Hippocampal formation (tissue), 2 donors: ENCODE measurements around the gene FOLR2.

Experiments used
- DNase-seq, 2 donors: peaks; one replicate each; lab custom pipeline; 2025; lab: John Stamatoyannopoulos, UW

Gene FOLR2

GRCh38 chr11:72229925-72230763 is 13.6 kb downstream of the FOLR2 start:
- no peak for DNase-seq

GRCh38 chr11:72230764-72231365 is 14.3 kb downstream of the FOLR2 start:
- DNase-seq, result no peak

DNA sequence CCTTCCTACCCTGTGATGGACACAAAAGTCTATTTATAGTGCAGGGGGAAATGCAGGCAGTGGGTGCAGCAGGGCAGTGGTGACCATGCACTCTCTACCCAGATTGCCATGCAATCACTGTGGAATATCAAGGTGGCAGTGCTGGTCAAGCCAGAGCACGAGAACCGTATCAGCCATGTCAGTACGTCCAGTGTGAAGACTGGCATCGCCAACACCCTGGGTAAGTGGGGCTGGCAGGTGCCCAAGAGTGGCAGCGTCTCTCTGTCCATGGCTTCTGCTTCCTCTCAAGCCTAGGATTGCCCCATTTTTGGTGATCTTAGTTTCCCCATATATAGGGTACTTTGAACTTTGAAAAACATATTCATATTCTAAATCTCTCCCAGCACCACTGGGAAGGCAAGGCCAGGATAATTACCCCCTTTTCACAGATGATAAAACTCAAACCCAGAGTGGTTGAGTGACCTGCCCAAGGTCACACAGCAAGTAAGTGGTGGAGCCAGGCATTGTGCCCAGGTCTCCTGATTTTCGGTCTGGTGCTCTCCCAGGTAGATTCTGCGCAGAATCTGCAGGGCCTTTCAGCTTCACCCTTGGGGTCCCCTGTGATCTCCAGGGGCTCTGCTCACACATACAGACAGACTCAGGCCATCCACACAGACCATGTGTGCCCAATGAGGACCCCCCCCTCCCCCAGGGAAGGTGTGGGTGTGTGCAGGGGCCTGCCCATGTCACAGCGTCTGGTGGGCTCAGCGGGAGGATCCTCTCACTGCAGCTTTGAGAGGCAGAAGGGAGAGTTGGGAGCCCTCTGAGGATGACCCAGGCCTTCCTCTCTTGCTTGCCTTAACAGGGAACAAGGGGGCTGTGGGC is 15.0 kb downstream of the FOLR2 start:
- no peak for DNase-seq

DNA sequence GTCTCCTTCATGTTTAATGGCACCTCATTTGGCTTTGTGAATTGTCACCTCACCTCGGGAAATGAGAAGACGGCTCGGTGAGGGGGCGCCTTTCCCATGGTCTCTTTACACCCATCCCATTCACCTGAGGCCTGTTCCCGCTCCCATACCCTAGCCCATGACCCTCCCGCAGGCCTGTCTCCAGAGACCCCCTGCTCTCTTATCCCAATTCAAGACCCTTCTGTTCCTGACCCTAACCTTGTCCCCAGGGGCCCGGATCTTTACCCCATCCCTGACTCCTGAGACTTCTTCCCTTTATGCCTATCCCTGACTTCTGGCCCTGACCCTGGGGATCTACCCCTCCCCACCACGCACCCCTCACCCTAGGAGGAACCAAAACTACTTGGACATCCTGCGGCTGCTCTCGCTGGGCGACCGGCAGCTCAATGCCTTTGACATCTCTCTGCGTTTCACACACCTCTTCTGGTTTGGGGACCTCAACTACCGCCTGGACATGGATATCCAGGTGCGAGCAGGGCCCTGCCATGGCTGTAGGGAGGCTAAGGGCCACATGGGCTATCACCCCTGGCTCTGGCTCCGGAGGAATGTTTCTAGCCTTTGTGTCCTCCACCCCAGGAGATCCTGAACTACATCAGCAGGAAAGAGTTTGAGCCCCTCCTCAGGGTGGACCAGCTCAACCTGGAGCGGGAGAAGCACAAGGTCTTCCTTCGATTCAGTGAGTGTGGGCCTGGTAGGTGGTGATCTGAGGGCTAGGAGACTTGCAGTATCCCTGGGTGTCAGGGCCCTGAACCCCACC is 15.9 kb downstream of the FOLR2 start:
- DNase-seq, result no peak

DNA sequence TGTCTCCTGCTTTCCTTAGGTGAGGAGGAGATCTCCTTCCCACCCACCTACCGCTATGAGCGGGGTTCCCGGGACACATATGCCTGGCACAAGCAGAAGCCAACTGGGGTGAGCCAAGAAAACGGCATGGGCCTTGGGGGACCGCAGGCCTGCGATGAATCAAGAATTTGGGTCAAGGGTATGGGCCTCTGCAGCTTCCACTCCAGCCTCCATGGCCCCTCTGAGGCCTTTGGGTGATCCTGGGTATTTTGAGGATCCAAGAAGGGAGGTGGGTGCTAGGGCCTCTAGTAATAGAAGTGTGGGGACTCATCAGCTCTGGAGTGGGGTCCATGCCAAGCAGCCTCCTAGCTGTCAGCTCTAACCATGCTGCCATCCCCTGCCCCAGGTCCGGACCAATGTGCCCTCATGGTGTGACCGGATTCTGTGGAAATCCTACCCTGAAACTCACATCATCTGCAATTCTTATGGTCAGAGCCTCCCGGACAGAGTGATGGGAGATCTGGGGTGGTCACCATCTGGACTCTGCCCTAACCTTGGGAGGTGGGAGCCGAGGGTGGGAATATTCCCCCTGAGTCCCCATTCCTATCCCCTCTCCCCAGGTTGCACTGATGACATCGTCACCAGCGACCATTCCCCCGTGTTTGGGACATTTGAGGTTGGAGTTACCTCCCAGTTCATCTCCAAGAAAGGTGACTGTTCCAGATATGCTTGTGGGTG is 16.6 kb downstream of the FOLR2 start:
- no peak for DNase-seq

DNA sequence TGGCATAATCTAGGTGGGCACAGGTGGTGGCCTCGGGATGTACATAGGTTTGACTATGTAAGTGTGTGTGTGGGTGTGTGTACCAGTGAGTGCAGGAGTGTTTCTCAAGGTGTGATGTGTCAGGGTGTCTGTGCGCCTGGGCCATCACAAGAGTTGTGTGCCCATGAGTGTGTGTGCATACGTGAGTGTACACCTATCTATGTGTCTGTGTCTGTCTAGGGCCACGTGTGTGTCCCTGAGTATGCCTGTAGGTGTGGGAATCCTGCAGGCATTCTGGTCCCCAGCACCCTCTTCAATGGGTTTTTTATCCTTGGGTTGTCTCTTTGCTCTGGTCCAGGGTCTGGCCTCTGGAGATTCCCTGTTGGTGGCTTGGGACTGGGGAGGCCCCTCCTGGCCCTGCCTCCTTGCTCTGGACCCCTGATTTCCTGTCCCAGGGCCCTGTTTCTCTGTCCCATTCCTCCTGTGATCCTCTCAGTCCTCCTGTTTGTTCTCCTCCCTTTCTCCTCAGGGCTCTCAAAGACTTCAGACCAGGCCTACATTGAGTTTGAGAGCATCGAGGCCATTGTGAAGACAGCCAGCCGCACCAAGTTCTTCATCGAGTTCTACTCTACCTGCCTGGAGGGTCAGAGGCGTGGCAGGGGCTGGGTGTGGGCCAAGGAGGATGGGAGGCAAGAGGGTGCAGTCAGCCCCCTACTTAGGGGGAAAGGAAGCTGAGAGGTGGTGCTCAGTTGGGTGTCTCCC is 17.3 kb downstream of the FOLR2 start:
- DNase-seq, result no peak

- DNase-seq, result no peak
Observed at GRCh38 chr11:72234514-72234830, 17.9 kb downstream of the FOLR2 start.

GRCh38 chr11:72234920-72235319 is 18.3 kb downstream of the FOLR2 start:
- DNase-seq, result no peak

- DNase-seq, result no peak
Observed at GRCh38 chr11:72235351-72236057, 18.9 kb downstream of the FOLR2 start.

DNA sequence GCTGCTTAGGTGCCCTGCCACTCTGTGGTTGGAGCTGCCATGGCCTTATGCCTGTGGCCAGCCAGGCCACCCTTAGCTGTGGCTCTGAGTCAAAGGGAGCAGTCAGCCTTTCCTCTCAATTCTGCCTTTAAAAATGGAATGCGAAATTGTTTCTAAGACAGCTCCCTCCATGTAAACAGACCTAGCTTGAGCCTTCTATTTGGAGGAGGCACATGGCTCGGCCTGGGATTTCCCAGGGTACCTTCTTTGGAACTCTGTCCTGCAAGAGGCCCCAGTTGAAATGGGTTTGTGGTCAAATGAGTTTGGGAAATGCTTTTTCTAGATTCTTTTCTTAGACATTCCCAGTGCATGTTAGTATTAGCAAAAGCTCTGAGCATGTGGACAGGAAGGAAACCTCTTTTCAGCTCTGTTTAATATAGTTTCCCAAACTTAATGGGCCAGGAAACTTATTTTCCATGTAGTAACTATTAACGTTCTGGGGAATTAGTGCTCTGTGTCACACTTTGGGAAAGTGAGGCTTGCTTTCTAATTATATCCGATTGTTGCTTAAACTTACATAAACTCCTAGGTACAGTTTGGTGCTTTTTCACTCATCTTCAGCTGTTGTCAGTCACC is 19.6 kb downstream of the FOLR2 start:
- DNase-seq, result no peak

- no peak for DNase-seq
Observed at GRCh38 chr11:72236774-72237111, 20.1 kb downstream of the FOLR2 start.

DNA sequence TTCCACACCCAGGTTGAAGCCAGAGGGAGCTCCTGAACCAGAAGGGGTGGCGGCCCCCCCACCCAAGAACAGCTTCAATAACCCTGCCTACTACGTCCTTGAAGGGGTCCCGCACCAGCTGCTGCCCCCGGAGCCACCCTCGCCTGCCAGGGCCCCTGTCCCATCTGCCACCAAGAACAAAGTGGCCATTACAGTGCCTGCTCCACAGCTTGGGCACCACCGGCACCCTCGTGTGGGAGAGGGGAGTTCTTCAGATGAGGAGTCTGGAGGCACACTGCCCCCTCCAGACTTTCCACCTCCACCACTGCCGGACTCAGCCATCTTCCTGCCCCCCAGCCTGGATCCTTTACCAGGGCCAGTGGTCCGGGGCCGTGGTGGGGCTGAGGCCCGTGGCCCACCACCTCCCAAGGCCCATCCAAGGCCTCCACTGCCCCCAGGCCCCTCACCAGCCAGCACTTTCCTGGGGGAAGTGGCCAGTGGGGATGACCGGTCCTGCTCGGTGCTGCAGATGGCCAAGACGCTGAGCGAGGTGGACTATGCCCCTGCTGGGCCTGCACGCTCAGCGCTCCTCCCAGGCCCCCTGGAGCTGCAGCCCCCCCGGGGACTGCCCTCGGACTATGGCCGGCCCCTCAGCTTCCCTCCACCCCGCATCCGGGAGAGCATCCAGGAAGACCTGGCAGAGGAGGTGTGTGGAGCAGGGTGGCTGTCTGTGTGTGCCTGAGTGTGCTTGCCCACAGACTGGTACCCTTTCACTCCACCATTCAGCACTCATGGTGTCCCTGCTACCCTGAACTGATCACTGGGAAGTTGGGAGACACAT is 20.7 kb downstream of the FOLR2 start:
- no peak for DNase-seq

GRCh38 chr11:72238040-72238450 is 21.5 kb downstream of the FOLR2 start:
- DNase-seq, result peak in 1 of 2 donors; percentile 18

- no peak for DNase-seq
Observed at GRCh38 chr11:72238492-72239312, 22.1 kb downstream of the FOLR2 start.

DNA sequence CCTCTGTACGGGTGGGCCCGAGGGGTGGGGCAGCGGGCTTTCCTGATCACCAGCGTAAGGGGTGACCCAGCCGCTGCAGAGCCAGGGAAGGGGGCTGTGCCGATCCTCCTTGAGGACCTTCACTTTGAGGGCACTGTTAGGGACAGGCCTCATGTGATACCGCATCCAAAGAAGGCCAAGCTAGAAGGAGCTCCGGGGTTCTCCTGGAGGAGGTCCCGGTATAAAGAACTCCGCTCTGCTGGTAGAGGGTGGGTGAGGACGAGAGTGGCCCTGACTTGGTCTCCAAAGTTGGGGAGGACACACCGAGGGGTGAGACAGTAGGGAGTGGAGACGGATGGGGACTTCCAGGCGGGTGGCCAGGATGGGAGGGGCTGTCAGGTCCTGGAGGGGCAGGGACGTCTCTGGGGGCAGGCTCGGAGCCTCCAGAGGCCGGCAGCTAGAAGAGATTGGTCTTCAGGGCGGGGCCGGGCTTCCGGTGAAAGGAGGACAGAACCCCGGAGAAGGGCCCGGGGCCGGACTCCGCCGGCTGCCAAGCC is 22.8 kb downstream of the FOLR2 start:
- DNase-seq, result no peak

GRCh38 chr11:72239849-72240460 is 23.4 kb downstream of the FOLR2 start:
- DNase-seq, result no peak
